ENCODE data around the gene BTN1A1. TPM values are rescaled to one million over a fixed set of nuclear protein-coding genes. Genes with fewer than 3 reads are reported as not detected.
"Not testable (repeated sequence)": the region's sequence is repeated elsewhere in the genome, so short reads cannot be mapped to it uniquely, and the experiment has no call there.

The BTN1A1 gene
- polyA plus RNA-seq, 1 donor = 0.22 TPM

DNA sequence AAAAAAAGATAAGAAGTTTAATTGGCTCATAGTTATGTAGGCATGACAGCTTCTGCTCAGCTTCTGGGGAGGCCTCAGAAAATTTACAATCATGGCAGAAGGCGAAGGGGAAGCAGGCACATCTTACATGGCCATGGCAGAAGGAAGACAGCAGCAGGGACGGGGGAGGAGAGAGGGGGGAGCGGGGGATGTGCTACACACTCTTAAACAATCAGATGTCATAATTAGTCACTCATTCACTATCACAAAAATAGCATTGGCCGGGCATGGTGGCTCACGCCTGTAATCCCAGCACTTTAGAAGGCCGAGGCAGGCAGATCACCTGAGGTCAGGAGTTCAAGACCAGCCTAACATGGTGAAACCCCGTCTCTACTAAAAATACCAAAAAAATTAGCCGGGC is 10.9 kb downstream of the BTN1A1 start:
- DNase-seq (ENCODE audit: low read depth) = not testable (repeated sequence)

DNA sequence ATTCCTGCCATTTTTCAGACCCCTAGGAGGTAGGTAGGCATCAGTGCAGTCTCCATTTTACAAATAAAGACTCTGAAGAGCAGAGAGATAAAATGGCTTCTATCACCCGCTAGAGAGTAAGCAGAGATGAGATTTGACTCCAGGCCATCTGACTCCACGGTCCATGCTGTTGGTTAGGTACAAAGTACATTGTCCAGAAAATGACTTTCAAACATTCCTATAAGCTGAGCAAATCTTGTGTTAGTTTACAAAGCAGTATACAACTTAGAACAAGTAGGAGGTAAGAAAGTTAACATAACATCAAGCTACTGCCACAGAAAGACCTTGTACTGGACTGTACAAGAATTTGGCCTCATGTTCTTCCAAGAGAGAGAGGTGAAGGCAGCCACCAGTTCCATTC is 14.9 kb downstream of the BTN1A1 start:
- no peak for DNase-seq (ENCODE audit: low read depth)

DNA sequence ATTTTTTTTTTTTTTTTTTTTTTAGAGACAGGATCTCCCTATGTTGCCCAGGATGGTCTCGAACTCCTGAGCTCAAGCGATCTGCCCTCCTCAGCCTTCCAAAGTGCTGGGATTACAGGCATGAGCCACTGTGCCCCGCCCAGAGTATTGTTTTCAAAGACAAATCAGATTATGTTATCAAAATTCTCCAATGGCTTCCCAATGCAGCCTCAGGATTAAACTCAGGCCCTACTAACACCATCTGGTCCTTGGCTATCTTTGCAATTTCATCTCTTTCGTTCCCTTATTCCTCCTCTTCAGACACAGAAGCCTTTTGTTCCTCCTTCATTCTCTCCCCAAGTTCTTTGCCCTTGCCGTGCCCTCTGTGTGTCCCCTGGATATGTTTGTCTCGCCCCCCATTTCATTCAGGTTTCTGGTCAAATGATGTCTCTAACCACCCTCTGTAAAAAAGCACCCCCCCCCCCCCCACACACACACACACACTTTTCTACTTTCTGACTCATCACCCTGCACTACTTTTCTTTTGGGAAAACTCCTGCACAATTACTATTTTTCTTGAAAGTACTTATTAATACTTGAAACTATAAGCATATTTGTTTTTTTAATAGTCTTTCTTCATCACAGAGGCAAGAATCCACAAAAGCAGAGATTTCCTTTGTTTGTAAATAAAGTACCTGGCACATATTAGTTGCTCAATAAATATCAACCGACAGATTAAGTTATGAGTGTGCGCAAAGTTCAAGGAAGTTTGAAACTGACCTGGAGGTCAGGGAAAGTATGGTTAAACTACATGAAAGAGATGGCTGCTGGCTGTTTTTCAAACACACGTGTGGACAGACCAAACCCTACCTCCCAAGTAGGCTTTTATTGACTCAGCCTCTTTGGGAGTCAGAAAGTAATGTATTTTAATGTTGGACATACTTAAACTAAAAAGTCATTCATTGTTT is 16.7 kb downstream of the BTN1A1 start:
- no peak for DNase-seq (ENCODE audit: low read depth)

DNA sequence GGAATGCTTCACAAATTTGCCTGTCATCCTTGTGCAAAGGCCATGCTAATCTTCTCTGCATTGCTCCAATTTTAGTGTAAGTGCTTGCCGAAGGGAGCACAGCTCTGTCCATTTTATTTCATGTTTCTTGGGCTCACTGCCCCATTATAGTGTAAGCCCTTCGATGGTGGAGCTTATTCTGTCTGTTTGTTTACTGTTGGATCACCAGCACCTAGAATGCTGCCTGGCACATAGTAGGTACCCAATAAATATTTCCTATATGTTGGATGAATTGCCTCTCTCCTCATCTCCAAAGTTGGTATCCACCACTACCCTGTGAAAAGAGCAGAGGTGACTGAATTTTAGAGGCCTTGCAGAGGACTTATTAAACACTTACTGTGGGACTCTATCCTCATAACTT is 19.3 kb downstream of the BTN1A1 start:
- DNase-seq (ENCODE audit: low read depth) = no peak

DNA sequence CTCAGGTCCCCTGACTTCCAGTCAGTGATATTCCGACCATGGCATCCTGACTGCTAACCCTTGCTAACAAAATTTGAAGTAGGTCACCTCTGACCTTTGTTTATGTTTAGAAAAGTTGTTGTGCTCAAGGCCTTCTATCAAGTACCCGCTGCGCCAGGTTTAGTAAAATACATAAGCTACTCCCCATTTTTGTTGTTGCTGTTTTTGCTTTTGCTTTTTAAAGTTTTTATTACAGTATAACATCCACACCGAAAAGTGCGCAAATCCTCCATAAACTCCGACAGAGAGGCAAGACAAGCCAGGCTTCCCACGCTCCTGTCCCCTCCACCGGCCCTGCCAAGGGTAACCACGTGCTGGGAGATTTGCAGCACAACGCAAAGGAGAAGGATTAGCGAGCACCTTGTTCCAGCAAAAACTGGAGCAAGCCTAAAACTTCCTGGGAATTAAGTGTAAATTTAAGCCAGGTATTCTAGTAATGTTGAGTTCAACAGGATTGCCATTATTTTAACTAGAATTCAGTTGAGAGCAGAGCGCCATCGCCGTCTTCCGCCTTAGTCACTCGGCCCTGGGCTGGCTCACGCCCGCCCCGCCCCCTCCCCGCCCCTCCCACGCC is 20.2 kb downstream of the BTN1A1 start:
- DNase-seq (ENCODE audit: low read depth) = no peak

DNA sequence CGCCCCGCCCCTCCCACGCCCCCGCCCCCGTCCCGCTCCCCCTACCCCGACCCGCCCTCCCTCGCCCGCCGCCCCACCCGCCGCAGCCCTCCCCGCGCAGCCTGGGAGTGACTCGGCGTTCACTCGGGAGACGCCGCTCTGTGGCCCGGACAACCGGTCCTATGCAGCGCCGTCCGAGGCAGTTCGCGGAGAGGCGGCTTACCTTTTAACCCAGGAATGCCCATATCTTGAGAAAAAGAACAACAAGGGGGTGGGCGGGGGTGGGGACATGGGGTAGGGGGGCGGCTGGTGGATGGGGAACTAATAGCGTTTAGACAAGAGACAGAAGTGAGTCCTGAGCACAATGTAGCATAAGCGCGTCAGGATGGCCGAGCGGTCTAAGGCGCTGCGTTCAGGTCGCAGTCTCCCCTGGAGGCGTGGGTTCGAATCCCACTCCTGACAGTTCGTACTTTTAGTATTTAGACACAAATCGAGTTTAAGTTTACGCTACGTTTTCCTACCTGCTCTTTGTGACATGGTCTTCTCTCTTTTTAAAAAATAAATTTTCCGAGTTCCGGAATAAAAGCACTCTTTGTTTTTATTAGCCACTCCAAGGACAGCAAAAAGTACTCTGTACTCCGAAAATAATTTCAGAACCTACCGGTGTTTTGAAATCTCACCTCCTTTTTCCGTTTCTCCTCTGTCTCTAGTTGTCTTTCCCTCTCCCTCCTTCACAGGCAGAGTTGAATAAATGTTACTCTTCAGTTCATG is 20.9 kb downstream of the BTN1A1 start:
- DNase-seq (ENCODE audit: low read depth) = peak; percentile 94

DNA sequence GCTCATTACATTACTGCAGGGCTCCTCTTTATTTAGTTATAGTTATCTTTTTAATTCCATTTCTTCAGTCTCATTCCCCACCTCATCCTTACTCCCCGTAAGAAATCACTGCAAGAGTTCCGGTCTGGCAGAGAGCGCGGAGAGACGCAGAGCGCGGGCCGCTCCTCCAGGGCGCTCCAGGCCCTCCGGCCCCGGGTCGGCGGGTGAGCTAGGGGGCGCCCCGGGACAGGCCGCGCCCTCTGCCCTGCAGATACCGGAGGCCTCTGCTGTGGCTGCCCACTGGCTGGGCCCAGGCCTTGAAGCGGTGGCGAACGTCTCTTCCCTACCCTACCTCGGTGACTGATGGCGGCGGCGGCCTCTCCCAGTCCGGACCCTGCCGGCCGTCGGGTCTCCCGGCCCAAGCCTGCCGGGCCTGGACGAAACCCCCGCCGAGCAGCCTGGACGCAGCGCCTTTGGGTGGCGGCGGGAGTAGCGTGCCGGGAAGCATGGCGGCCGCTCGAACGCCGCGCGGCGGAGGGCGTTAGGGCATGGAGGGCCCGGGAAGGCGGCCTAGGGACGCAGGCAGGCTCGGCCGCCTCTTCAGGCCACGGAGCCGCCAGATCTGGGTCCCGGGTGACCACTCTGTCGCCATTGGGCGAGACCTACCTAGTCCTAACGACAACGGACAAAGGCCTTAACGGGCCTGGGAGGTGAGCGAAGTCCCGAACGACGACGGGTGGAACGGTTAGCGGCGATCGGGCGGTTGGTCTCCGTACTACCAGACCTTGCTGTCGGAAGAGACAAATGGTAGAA is 21.7 kb downstream of the BTN1A1 start:
- DNase-seq (ENCODE audit: low read depth) = no peak

DNA sequence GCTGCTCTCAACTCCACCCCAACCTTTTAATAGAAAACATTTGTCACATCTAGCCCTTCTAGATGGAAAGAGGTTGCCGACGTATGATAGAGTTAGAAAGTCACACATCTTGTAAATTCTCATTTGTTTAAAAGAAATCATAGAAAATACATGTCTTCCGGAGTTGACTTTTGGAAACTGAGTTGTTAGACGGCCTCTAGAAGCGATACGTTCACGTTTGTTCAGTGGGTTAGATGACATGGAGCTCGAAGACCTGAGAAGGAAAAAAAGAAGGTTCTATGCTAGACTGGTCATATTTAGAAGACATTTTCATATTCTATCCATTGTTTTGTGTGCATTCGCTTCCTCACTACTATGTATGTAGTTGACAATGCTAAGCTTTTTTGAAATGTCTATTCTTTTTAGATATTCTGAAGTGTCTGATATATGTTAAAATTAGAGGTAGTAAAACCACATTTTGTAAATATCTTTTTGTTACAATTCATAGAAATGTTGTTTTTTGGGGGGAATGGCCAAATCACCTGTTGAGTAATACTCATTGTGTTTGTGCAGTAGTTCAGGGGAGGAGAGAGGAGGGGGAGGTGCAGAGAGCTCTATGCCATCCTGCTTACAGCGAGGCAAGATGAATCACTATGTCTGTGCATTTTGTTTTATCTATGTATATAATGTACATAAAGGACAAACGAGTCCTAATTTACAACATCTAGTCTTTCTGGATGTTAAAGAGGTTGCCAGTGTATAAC is 22.6 kb downstream of the BTN1A1 start:
- not testable (repeated sequence) for DNase-seq (ENCODE audit: low read depth)

DNA sequence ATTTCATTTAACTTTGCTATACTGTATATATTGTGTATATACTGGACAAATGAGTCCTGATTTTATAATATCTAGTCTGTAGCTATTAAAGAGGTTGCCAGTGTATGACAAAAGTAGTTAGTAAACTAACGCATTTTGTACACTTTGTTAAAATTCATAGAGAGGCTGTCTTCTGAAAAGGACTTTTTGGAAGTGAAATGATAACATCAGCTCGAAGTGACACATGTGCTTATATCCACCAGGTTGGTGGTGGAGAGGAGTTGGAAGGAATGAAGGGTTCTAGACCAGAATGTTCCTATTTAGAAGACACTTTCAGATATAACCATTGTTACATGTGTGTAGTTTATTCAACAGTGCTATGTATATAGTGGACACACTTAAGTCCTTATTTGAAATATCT is 24.2 kb downstream of the BTN1A1 start:
- DNase-seq (ENCODE audit: low read depth) = not testable (repeated sequence)

DNA sequence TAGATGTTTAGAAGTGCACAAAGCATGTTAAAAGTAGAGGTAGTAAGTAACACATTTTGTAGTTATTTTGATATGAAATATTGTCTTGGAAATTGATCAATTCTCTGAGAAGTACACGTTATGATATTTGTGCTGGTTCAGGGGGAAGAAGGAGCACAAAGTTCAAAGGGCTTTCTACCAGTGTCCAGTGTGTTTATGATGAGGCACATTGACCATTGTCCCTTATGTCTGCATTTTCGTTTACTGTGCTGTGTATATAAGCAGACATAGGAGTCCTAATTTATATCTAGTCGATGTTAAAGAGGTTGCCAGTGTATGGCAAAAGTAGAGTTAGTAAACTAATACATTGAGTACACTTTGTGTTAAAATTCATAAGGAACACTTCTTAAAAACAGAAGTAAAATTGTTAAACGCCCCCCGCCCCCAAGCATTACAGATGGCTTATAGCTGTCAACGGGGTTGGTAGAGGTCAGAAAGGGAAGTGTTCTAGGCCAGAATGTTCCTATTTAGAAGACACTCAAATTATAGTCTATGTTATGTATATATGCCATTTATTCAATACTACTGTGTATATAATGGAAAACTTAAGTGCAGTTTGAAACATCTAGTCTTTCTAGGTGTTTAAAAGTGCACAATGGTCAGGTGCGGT is 24.7 kb downstream of the BTN1A1 start:
- no peak for DNase-seq (ENCODE audit: low read depth)

DNA sequence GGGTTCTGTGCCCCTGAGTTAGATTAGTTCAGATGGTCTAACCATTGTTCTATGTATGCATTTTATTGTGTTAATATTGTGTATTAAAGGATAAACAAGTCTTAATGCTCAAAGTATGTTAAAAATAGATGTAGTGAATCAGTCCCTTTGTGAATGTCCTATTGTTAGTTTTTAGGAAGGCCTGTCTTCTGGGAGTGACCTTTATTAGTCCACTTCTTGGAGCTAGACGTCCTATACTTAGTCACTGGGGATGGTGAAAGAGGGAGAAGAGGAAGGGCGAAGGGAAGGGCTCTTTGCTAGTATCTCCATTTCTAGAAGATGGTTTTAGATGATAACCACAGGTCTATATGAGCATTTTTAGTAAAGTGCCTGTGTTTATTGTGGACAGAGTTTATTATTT is 25.7 kb downstream of the BTN1A1 start:
- DNase-seq (ENCODE audit: low read depth) = no peak

DNA sequence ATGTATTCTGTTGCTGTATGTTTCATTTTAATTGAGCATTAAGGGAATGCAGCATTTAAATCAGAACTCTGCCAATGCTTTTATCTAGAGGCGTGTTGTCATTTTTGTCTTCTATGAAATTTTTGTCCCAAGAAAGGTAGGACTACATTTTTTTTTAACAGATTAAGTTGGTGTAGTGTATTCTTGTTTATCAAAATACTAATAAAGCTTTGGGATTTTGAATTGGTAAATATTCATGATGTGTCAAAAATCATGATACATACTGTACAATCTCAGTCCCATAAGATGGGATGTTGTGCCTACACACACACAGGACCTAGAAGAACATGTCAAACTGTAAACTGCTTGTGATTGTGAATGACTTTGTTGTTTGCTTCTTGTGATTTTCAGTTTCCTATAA is 26.8 kb downstream of the BTN1A1 start:
- no peak for DNase-seq (ENCODE audit: low read depth)

DNA sequence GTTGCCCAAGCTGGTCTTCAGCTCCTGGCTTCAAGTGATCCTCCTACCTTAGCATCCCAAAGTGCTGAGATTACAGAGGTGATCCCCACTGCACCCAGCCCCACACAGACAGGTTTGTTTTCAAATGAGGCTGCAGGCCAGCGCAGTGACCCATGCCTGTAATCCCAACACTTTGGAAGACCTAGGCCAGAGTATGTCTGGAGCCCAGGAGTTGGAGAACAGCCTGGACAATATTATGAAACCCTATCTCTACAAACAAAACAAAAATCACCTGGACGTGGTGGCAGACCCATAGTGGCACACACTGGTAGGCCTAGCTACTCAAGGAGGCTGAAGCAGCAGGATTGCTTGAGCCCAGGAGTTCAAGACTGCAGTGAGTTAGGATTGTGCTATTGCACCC is 30.1 kb downstream of the BTN1A1 start:
- no peak for DNase-seq (ENCODE audit: low read depth)

DNA sequence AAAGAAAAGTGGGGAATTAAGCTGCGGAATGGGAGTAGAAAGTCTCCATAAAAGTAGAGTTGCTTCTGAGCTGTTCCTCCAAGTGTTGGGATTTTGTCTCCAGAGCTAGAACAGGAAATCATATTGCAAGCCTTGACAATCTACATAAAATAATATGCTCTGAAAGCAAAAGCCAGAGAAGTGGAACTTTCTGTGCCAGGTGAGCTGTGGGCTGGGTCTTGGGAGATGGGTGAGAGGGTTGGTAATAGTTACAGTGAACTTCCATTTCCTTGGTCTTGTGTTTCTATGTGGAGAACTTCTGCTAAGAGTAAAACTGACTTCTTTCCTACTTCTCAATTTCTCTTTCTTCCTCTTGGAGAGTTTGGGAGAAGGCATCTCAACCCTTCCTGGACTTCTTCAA is 31.8 kb downstream of the BTN1A1 start:
- no peak for DNase-seq (ENCODE audit: low read depth)

DNA sequence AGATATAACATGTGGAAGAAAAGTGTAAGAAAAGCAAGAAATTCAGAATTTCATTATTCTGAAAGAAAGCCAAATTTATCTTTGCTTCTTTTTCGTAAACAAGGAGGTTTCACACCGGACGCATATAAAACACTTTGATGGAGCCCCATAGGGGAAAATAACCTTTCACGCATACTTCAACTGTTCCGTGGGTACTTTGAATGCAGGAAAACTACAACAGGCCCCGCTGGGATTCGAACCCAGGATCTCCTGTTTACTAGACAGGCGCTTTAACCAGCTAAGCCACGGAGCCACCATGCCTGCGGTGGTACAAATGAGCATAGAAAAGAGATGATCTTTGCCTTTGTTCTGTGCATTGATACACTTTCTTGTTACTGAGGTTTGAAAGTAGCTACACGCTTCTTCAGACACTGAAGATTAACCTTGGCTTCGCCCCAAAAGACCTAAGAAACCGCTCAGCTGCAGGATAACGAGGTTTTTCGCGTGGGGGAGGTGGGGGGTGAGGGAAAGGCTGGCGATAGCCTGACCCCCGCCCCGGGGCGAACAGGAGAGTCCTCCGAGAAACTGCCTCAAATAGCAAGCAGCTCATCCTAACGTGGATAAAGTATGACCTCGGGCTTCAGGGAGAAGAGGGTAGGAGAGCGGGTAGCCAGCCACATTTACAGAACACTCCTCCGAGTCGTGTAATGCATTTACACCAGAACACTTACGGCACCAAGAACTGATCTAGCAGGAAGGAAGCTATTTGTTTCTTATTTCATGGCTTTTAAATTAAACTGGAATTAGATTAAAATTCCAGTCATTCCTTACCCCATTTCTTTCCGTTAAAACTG is 32.8 kb downstream of the BTN1A1 start:
- DNase-seq (ENCODE audit: low read depth) = no peak

DNA sequence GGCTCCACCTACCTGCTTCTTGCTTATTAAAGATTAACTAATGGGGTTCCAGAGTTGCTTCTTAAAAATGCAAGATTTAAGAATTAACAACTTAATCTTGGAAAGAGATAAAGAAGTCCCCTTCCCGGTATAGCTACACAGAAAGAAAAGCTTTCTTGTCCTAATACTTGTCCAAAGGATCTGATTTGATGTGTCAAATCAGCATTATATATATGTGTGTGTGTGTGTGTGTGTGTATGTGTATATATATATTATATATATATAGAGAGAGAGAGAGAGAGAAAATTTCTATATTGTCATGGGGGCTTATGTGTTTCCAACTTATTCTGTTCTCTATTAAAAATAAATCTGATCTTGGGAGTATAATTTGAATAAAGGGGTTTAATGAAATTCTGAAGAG is 33.4 kb downstream of the BTN1A1 start:
- no peak for DNase-seq (ENCODE audit: low read depth)

DNA sequence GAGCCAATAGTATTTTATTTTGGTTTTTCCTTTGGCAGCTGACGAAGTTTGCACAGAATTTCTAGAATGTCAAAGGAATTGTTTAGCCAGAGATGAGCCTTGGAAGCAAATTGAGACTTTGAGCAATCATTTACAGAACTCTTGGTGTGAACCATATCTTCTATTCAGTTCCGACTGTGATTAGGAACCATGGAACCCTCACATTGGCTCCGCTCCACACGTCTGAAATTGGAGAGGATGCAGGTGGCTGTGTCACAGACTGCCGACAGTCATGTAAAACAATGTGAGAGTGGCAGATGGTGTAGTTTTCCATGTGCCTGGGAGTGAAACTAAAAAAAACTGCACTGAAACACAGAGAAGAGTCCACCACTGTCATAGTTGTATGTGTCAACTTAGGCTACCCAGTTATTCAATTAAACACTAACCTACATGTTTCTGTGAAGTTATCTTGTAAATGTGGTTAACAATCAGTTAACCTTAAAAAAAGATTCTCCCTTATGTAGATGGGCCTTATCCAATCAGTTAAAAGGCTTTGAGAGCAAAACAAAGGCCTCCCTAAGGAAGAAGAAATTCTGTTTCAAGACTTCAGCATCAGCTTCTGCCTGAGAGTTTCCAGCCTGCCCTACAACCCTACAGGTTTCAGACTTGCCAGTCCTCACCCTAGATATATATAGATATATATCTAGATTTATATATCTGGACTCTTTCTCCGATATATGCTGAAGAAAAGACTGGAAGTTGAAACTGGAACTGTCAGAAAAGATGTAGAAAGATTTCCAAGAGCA is 34.8 kb downstream of the BTN1A1 start:
- no peak for DNase-seq (ENCODE audit: low read depth)

DNA sequence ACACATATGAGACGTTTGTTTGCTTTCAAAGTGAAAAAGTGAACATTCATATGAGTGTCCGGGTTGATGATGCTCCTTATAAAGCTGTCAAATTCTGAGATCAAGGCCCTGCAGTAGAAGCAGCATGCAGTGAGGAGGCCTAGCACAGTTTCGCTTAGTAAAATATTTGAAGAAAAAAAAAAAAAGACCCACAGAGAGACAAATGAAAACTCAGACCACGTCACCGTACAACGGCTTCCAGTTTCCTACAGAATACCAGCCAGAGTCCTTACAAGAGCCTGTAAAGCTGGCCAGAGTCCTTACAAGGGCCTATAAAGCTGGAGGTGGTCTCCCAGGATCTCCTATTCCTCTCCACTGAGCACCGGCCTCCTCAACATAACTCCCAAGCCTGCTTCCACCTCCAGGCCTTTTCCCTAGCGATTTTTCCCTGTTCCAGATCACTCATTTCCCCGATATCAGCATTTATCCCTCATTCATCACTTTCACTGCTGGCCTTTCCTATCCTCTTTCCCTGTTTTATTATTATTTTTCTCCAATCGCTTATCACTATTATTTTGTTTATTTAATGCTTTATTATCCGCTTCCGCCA is 36.6 kb downstream of the BTN1A1 start:
- no peak for DNase-seq (ENCODE audit: low read depth)

Measured in forelimb muscle (tissue), 1 donor.